Kidney epithelial cell (primary cell): ENCODE measurements around the gene ABHD8. TPM values are rescaled to one million over a fixed set of nuclear protein-coding genes. Genes with fewer than 3 reads are reported as not detected.

Source experiments
- DNase-seq: peaks from one replicate; pipeline ENCODE4 v3.0.0-alpha.2; 2010; ENCODE audit warnings: low read depth
- H3K27me3 ChIP-seq: 2 replicates; pipeline ENCODE4 v1.6.0; 2011; ENCODE audit warnings: low read length; ENCODE audit not compliant: control insufficient read depth, insufficient read depth
- H3K36me3 ChIP-seq: 2 replicates; pipeline ENCODE4 v1.5.1; 2011; ENCODE audit warnings: low read length; ENCODE audit not compliant: control insufficient read depth, insufficient read depth
- H3K4me3 ChIP-seq: 2 replicates; pipeline ENCODE4 v1.5.1; 2011; ENCODE audit warnings: low read depth, mild to moderate bottlenecking, control low read depth, low read length
- CTCF ChIP-seq: IDR thresholded peaks from 2 replicates; pipeline ENCODE4 v1.5.1; 2011; ENCODE audit warnings: mild to moderate bottlenecking, moderate library complexity, low read length, control low read depth, inconsistent platforms; ENCODE audit not compliant: insufficient read depth, poor library complexity, severe bottlenecking
- total RNA-seq: library from RNA; depleted of rRNA; stranded (reverse); fragments of >200 nt; gene quantifications from 2 replicates; pipeline ENCODE4 v1.2.3, GENCODE V29; 2015

ABHD8 gene
- total RNA-seq, 1 donor from 2014 or later, result 18.6 TPM

- peaks cover 1% of the 10 kb centered on the region for H3K36me3 ChIP-seq
- H3K4me3 ChIP-seq, result no peak overlapping the region
- no peak for TF ChIP-seq CTCF
- peaks cover 11% of the 10 kb centered on the region for H3K27me3 ChIP-seq
- DNase-seq, result no peak
Measured at GRCh38 chr19:17327068-17327653, 23.9 kb upstream of the ABHD8 start.

- Histone ChIP-seq H3K27me3 (peaks cover 11% of the 10 kb centered on the region), H3K4me3 (no peak overlapping the region), H3K36me3 (peaks cover 3% of the 10 kb centered on the region)
- DNase-seq, result no peak
- no peak for TF ChIP-seq CTCF
Measured at GRCh38 chr19:17326595-17326966, 23.4 kb upstream of the ABHD8 start.

- TF ChIP-seq CTCF, result no peak
- Histone ChIP-seq H3K4me3 (no peak overlapping the region), H3K36me3 (peaks cover 3% of the 10 kb centered on the region), H3K27me3 (peaks cover 11% of the 10 kb centered on the region)
- DNase-seq, result no peak
Measured at GRCh38 chr19:17325881-17326594, 22.8 kb upstream of the ABHD8 start.

- DNase-seq, result no peak
- Histone ChIP-seq H3K4me3 (no peak overlapping the region), H3K27me3 (peaks cover 10% of the 10 kb centered on the region), H3K36me3 (peaks cover 5% of the 10 kb centered on the region)
- TF ChIP-seq CTCF, result no peak
Measured at GRCh38 chr19:17325133-17325532, 21.9 kb upstream of the ABHD8 start.

GRCh38 chr19:17324357-17325114 is 21.3 kb upstream of the ABHD8 start:
- Histone ChIP-seq H3K36me3 (peaks cover 4% of the 10 kb centered on the region), H3K4me3 (no peak overlapping the region), H3K27me3 (peaks cover 6% of the 10 kb centered on the region)
- no peak for TF ChIP-seq CTCF
- DNase-seq, result no peak

- H3K36me3 ChIP-seq, result peaks cover 4% of the 10 kb centered on the region
- no peak overlapping the region for H3K4me3 ChIP-seq
- TF ChIP-seq CTCF, result no peak
- H3K27me3 ChIP-seq, result peaks cover under 1% of the 10 kb centered on the region
- DNase-seq, result no peak
Measured at GRCh38 chr19:17323964-17324332, 20.7 kb upstream of the ABHD8 start.
